OCI-LY7 (cell line): ENCODE data around the gene PHF19. TPM values are rescaled to one million over a fixed set of nuclear protein-coding genes. Genes with fewer than 3 reads are reported as not detected.

Experiments
- BruUV-seq: library from RNA; stranded (reverse); fragments of 400-500 nt; replicated peaks from 2 replicates; lab custom pipeline; 2021; lab: Mats Ljungman, UMichigan
- CTCF ChIA-PET: fragments of 300-600 bp; sonication (Branson Sonifier 250); formaldehyde crosslinking; loops from one replicate; lab custom pipeline; 2022; ENCODE audit warnings: antibody characterized with exemption; ENCODE audit not compliant: unreplicated experiment; lab: Charles Lee
- POLR2A ChIA-PET: fragments of 300-600 bp; sonication (Branson Sonifier 250); formaldehyde crosslinking; loops from one replicate; lab custom pipeline; 2022; ENCODE audit warnings: antibody characterized with exemption; lab: Charles Lee
- DNase-seq: peaks from one replicate; pipeline ENCODE4 v3.0.0-alpha.2; 2015; ENCODE audit warnings: low spot score
- H2AFZ ChIP-seq: fragments of 200-600 bp; sonication (generic), shearing (Covaris generic); 2 replicates; pipeline ENCODE4 v1.6.1; 2014; ENCODE audit warnings: mild to moderate bottlenecking, antibody characterized with exemption, low read length, moderate library complexity
- H3K27ac ChIP-seq: fragments of 200-600 bp; sonication (generic); 2 replicates; pipeline ENCODE4 v1.5.1; 2014; ENCODE audit warnings: mixed run types, low read depth, mild to moderate bottlenecking, moderate library complexity, low read length, inconsistent platforms; ENCODE audit not compliant: poor library complexity, severe bottlenecking
- H3K36me3 ChIP-seq: fragments of 200-600 bp; sonication (generic); 2 replicates; pipeline ENCODE4 v1.6.1; 2014; ENCODE audit warnings: mild to moderate bottlenecking, antibody characterized with exemption, low read length, moderate library complexity, mixed read lengths; ENCODE audit not compliant: insufficient read depth
- H3K4me1 ChIP-seq: fragments of 200-600 bp; sonication (generic); 2 replicates; pipeline ENCODE4 v1.5.1; 2014; ENCODE audit warnings: mild to moderate bottlenecking, low read length; ENCODE audit not compliant: insufficient read depth, poor library complexity, severe bottlenecking
- H3K4me2 ChIP-seq: fragments of 200-600 bp; sonication (generic); 2 replicates; pipeline ENCODE4 v1.6.1; 2014; ENCODE audit warnings: mild to moderate bottlenecking, low read length
- H3K4me3 ChIP-seq: fragments of 200-600 bp; sonication (generic); 2 replicates; pipeline ENCODE4 v1.5.1; 2014; ENCODE audit warnings: mild to moderate bottlenecking, low read depth, low read length; ENCODE audit not compliant: poor library complexity, severe bottlenecking
- H3K79me2 ChIP-seq: fragments of 200-600 bp; sonication (generic); 2 replicates; pipeline ENCODE4 v1.6.1; 2016; ENCODE audit warnings: low read depth, mild to moderate bottlenecking, low read length, moderate library complexity, mixed read lengths; ENCODE audit not compliant: insufficient read depth
- H3K9me2 ChIP-seq: fragments of 200-600 bp; sonication (generic); 2 replicates; pipeline ENCODE4 v1.6.1; 2016; ENCODE audit warnings: mild to moderate bottlenecking, low read length, mixed read lengths; ENCODE audit not compliant: insufficient read depth
- H3K9me3 ChIP-seq: fragments of 200-600 bp; sonication (generic); 2 replicates; pipeline ENCODE4 v1.6.1; 2014; ENCODE audit warnings: mild to moderate bottlenecking, mixed run types, low read length, mixed read lengths
- H4K20me1 ChIP-seq: fragments of 200-600 bp; sonication (generic); 2 replicates; pipeline ENCODE4 v1.6.1; 2014; ENCODE audit warnings: mild to moderate bottlenecking, antibody characterized with exemption, low read length, moderate library complexity, mixed read lengths; ENCODE audit not compliant: insufficient read depth
- EZH2phosphoT487 ChIP-seq: fragments of 200-600 bp; sonication (generic); IDR thresholded peaks from 2 replicates; pipeline ENCODE4 v1.6.1; 2018; ENCODE audit warnings: low read depth, borderline replicate concordance, mild to moderate bottlenecking, mixed run types, antibody characterized with exemption, low read length, moderate library complexity, mixed read lengths
- intact Hi-C: fragments of 100-400 bp; cut with micrococcal nuclease; formaldehyde crosslinking; loops from one replicate; pipeline ENCODE4 v1.10.0; 2022; ENCODE audit not compliant: unreplicated experiment
- total RNA-seq, 2 experiments: library from RNA; depleted of rRNA in 1 of 2; stranded (reverse); fragments of >200 nt in 1 of 2; shearing (Covaris generic) in 1 of 2; gene quantifications; 2 replicates each; pipeline ENCODE4 v1.2.3, GENCODE V29; 2014 to 2022
- TF ChIP-seq, protein P1 (sequence below): fragments of 200-600 bp; sonication (generic); conservative IDR thresholded peaks from 2 replicates; pipeline ENCODE4 v1.5.1; 2014; ENCODE audit warnings: mild to moderate bottlenecking, antibody characterized with exemption, low read length, moderate library complexity, mixed read lengths

Gene PHF19
- total RNA-seq, 2 experiments from 2014 or later, result 102 to 214 TPM

- intact Hi-C loops, result no loop called here
- no peak for DNase-seq
Measured at GRCh38 chr9:120846906-120847305, 30.1 kb downstream of the PHF19 start.

GRCh38 chr9:120846251-120846889 is 30.6 kb downstream of the PHF19 start:
- no peak for DNase-seq

More at GRCh38 chr9:120846906-120847305, 30.1 kb downstream of the PHF19 start:
- Histone ChIP-seq H3K4me3 (no peak overlapping the region), H2AFZ (no peak overlapping the region), H3K79me2 (peaks cover 27% of the 10 kb centered on the region; the same call in 1 of the 2 replicates), H3K9me3 (no peaks in the 10 kb centered on the region), H3K4me2 (no peak overlapping the region), H3K36me3 (peaks cover 27% of the 10 kb centered on the region), H3K27ac (no peak overlapping the region), H4K20me1 (no peaks in the 10 kb centered on the region), H3K4me1 (peaks cover 21% of the 10 kb centered on the region), H3K9me2 (no peaks in the 10 kb centered on the region)
- BruUV-seq, result no TSS peak
- TF ChIP-seq, protein P1, sequence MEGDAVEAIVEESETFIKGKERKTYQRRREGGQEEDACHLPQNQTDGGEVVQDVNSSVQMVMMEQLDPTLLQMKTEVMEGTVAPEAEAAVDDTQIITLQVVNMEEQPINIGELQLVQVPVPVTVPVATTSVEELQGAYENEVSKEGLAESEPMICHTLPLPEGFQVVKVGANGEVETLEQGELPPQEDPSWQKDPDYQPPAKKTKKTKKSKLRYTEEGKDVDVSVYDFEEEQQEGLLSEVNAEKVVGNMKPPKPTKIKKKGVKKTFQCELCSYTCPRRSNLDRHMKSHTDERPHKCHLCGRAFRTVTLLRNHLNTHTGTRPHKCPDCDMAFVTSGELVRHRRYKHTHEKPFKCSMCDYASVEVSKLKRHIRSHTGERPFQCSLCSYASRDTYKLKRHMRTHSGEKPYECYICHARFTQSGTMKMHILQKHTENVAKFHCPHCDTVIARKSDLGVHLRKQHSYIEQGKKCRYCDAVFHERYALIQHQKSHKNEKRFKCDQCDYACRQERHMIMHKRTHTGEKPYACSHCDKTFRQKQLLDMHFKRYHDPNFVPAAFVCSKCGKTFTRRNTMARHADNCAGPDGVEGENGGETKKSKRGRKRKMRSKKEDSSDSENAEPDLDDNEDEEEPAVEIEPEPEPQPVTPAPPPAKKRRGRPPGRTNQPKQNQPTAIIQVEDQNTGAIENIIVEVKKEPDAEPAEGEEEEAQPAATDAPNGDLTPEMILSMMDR, result no peak
- no peak for TF ChIP-seq EZH2phosphoT487
- CTCF ChIA-PET, result no interaction called here
- POLR2A ChIA-PET, result interaction anchor here (1.5 kb wide), 1 partner anchor 54 kb away, joined by 3 read pairs; the partner anchor contains the start of gene FBXW2

More at GRCh38 chr9:120846251-120846889, 30.6 kb downstream of the PHF19 start:
- Histone ChIP-seq H3K4me1 (peaks cover 26% of the 10 kb centered on the region), H3K9me3 (no peaks in the 10 kb centered on the region), H4K20me1 (no peaks in the 10 kb centered on the region), H3K4me3 (no peak overlapping the region), H3K4me2 (no peak overlapping the region), H3K9me2 (no peaks in the 10 kb centered on the region), H3K79me2 (peaks cover 33% of the 10 kb centered on the region; the same call in 1 of the 2 replicates), H2AFZ (no peak overlapping the region), H3K27ac (no peak overlapping the region), H3K36me3 (peaks cover 21% of the 10 kb centered on the region)
- CTCF ChIA-PET, result interaction anchor here (0.6 kb wide), 1 partner anchor 74 kb away, joined by 6 read pairs; no protein-coding TSS in a partner anchor
- TF ChIP-seq, protein P1, result no peak
- TF ChIP-seq EZH2phosphoT487, result no peak
- POLR2A ChIA-PET, result no interaction called here
- intact Hi-C loops, result no loop called here
- BruUV-seq, result no TSS peak
